Measurements from ENCODE around the gene VAV1. TPM values are rescaled to one million over a fixed set of nuclear protein-coding genes. Genes with fewer than 3 reads are reported as not detected.

The VAV1 gene
- total and polyA plus RNA-seq, 2 experiments from 2014 or later: not detected

- no peak for DNase-seq
- Histone ChIP-seq H3K4me2 (ENCODE audit: unreplicated experiment) (no peak overlapping the region), H4K20me1 (ENCODE audit: insufficient read depth) (no peaks in the 10 kb centered on the region), H3K4me1 (ENCODE audit: insufficient read depth) (no peaks in the 10 kb centered on the region), H3K9ac (no peak overlapping the region), H2AFZ (no peak overlapping the region), H3K27me3 (replicated peaks; ENCODE audit: insufficient read depth) (no peaks in the 10 kb centered on the region), H3K9me2 (ENCODE audit: insufficient read depth) (no peaks in the 10 kb centered on the region), H3K27ac (no peak overlapping the region), H3K9me3 (ENCODE audit: low read depth) (no peaks in the 10 kb centered on the region), H3F3A (ENCODE audit: insufficient read depth) (no peaks in the 10 kb centered on the region), H3K36me3 (ENCODE audit: low read depth) (no peaks in the 10 kb centered on the region), H3K79me2 (ENCODE audit: insufficient read depth) (no peaks in the 10 kb centered on the region), H3K4me3 (no peak overlapping the region)
- WGBS, 2 experiments (ENCODE audit: low coverage in 1 of 2, low lambda C conversion rate in 2 of 2, missing lambda C conversion rate in 2 of 2): 11 to 18% methylated on average over 2 of the region's 2 CpGs
- in situ Hi-C loops (cut with MboI): no loop called here
- no peak for TF ChIP-seq EZH2phosphoT487 (IDR thresholded peaks at IDR 0.05; ENCODE audit: insufficient read depth, low read depth)
- no peak for TF ChIP-seq EZH2 (IDR thresholded peaks at IDR 0.05; ENCODE audit: insufficient read depth, poor library complexity, severe bottlenecking)
Measured at GRCh38 chr19:6819323-6819722, 46.8 kb downstream of the VAV1 start.

GRCh38 chr19:6820237-6820636, 47.7 kb downstream of the VAV1 start:
- H3K36me3 ChIP-seq (ENCODE audit: low read depth): no peaks in the 10 kb centered on the region
- H2AFZ ChIP-seq: no peak overlapping the region
- no peaks in the 10 kb centered on the region for H4K20me1 ChIP-seq (ENCODE audit: insufficient read depth)
- no peaks in the 10 kb centered on the region for H3F3A ChIP-seq (ENCODE audit: insufficient read depth)
- H3K27ac ChIP-seq: no peak overlapping the region
- H3K4me3 ChIP-seq: no peak overlapping the region
- H3K27me3 ChIP-seq (replicated peaks; ENCODE audit: insufficient read depth): no peaks in the 10 kb centered on the region; the same call in 1 of the 2 replicates
- DNase-seq: no peak
- H3K9me3 ChIP-seq (ENCODE audit: low read depth): no peaks in the 10 kb centered on the region
- no peaks in the 10 kb centered on the region for H3K4me1 ChIP-seq (ENCODE audit: insufficient read depth)
- H3K79me2 ChIP-seq (ENCODE audit: insufficient read depth): no peaks in the 10 kb centered on the region
- in situ Hi-C loops (cut with MboI): no loop called here
- no peak overlapping the region for H3K9ac ChIP-seq
- TF ChIP-seq EZH2phosphoT487 (IDR thresholded peaks at IDR 0.05; ENCODE audit: insufficient read depth, low read depth): no peak
- WGBS, 2 experiments (ENCODE audit: low coverage in 1 of 2, low lambda C conversion rate in 2 of 2, missing lambda C conversion rate in 2 of 2): 65 to 70% methylated on average over 4 of the region's 4 CpGs
- H3K9me2 ChIP-seq (ENCODE audit: insufficient read depth): no peaks in the 10 kb centered on the region
- no peak overlapping the region for H3K4me2 ChIP-seq (ENCODE audit: unreplicated experiment)

GRCh38 chr19:6821639-6822310, 49.3 kb downstream of the VAV1 start:
- 64 to 76% methylated on average over 13 to 17 of the region's 17 CpGs for WGBS, 2 experiments (ENCODE audit: low coverage in 1 of 2, low lambda C conversion rate in 2 of 2, missing lambda C conversion rate in 2 of 2)
- no peak for TF ChIP-seq EZH2phosphoT487 (IDR thresholded peaks at IDR 0.05; ENCODE audit: insufficient read depth, low read depth)
- no peak for TF ChIP-seq EZH2 (IDR thresholded peaks at IDR 0.05; ENCODE audit: insufficient read depth, poor library complexity, severe bottlenecking)
- H3K9me3 ChIP-seq (ENCODE audit: low read depth): no peaks in the 10 kb centered on the region
- in situ Hi-C loops (cut with MboI): no loop called here
- no peak overlapping the region for H3K4me3 ChIP-seq
- H4K20me1 ChIP-seq (ENCODE audit: insufficient read depth): no peaks in the 10 kb centered on the region
- no peak overlapping the region for H3K9ac ChIP-seq
- no peaks in the 10 kb centered on the region for H3F3A ChIP-seq (ENCODE audit: insufficient read depth)
- no peak overlapping the region for H3K27ac ChIP-seq
- H2AFZ ChIP-seq: no peak overlapping the region
- no peaks in the 10 kb centered on the region for H3K4me1 ChIP-seq (ENCODE audit: insufficient read depth)
- DNase-seq: no peak
- H3K36me3 ChIP-seq (ENCODE audit: low read depth): no peaks in the 10 kb centered on the region
- no peaks in the 10 kb centered on the region; the same call in 1 of the 2 replicates for H3K27me3 ChIP-seq (replicated peaks; ENCODE audit: insufficient read depth)
- no peak overlapping the region for H3K4me2 ChIP-seq (ENCODE audit: unreplicated experiment)
- H3K9me2 ChIP-seq (ENCODE audit: insufficient read depth): no peaks in the 10 kb centered on the region
- H3K79me2 ChIP-seq (ENCODE audit: insufficient read depth): no peaks in the 10 kb centered on the region

- Histone ChIP-seq H3K9ac (no peak overlapping the region), H3K4me1 (ENCODE audit: insufficient read depth) (no peaks in the 10 kb centered on the region), H3K4me3 (no peak overlapping the region), H4K20me1 (ENCODE audit: insufficient read depth) (no peaks in the 10 kb centered on the region), H3K27me3 (replicated peaks; ENCODE audit: insufficient read depth) (no peaks in the 10 kb centered on the region; the same call in 1 of the 2 replicates), H3K9me2 (ENCODE audit: insufficient read depth) (no peaks in the 10 kb centered on the region), H3K79me2 (ENCODE audit: insufficient read depth) (no peaks in the 10 kb centered on the region), H3K36me3 (ENCODE audit: low read depth) (no peaks in the 10 kb centered on the region), H2AFZ (no peak overlapping the region), H3K4me2 (ENCODE audit: unreplicated experiment) (no peak overlapping the region), H3K27ac (no peak overlapping the region), H3K9me3 (ENCODE audit: low read depth) (no peaks in the 10 kb centered on the region), H3F3A (ENCODE audit: insufficient read depth) (no peaks in the 10 kb centered on the region)
- no peak for TF ChIP-seq EZH2phosphoT487 (IDR thresholded peaks at IDR 0.05; ENCODE audit: insufficient read depth, low read depth)
- no peak for TF ChIP-seq EZH2 (IDR thresholded peaks at IDR 0.05; ENCODE audit: insufficient read depth, poor library complexity, severe bottlenecking)
- WGBS, 2 experiments (ENCODE audit: low coverage in 1 of 2, low lambda C conversion rate in 2 of 2, missing lambda C conversion rate in 2 of 2): 33 to 38% methylated on average over 14 to 25 of the region's 25 CpGs
- in situ Hi-C loops (cut with MboI): no loop called here
- no peak for DNase-seq
Measured at GRCh38 chr19:6822311-6822670, 49.8 kb downstream of the VAV1 start.
